ENCODE results near the gene STAMBPL1.

GRCh38 chr10:88916986-88917385, 36.9 kb downstream of the STAMBPL1 start:
- TF ChIP-seq SUZ12 (IDR thresholded peaks at IDR 0.05): no peak
- no peak for TF ChIP-seq SP1 (IDR thresholded peaks at IDR 0.05)
- TF ChIP-seq TARDBP (IDR thresholded peaks at IDR 0.05): no peak
- no peak for TF ChIP-seq FOXM1 (IDR thresholded peaks at IDR 0.05; ENCODE audit: borderline replicate concordance)
- TF ChIP-seq BHLHE40 (IDR thresholded peaks at IDR 0.05; ENCODE audit: borderline replicate concordance): no peak
- no peak for TF ChIP-seq LEF1 (IDR thresholded peaks at IDR 0.05; ENCODE audit: borderline replicate concordance)
- TF ChIP-seq HDGF (IDR thresholded peaks at IDR 0.05; ENCODE audit: borderline replicate concordance): no peak
